HG02759 (cell line): ENCODE measurements around the gene POU2AF3.
"Not testable (repeated sequence)": the region's sequence is repeated elsewhere in the genome, so short reads cannot be mapped to it uniquely, and the experiment has no call there.

Experiments used
- ATAC-seq: cut with Tn5 transposase; IDR thresholded peaks from one replicate; pipeline ENCODE4 v1.9.1; 2021; ENCODE audit warnings: mild to moderate bottlenecking, moderate library complexity; ENCODE audit not compliant: unreplicated experiment

Gene POU2AF3

GRCh38 chr11:111298413-111299100 lies at the start of gene POU2AF3:
TSS of gene POU2AF3 (plus strand) at chr11:111298546. CDS start at chr11:111298582, 36 bp downstream.
- ATAC-seq = peak; percentile 29

- ATAC-seq = no peak
These were observed 47.4 kb upstream of the POU2AF3 start for GRCh38 chr11:111250936-111251335.

- ATAC-seq = no peak
These were observed 45.2 kb upstream of the POU2AF3 start for GRCh38 chr11:111253131-111253530.

DNA sequence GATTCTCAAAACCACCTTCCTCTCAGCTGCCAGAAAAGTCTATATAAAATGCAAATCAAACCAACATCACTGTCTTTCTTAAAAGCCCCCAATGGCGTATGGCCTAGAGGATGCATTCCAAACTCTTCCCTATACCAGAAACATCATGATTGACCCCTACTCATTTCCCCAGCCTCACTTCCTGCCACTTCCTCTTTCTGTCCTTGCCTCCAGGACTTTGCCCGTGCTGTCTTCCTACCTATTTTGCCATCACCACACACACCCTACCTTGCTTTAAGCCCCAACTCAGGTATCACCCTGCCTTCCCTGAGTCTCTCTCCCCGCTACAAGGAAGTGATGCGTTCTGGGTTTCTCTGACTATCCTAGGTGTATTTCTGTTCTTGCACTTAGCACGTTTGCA lies 44.7 kb upstream of the POU2AF3 start:
- ATAC-seq = no peak

GRCh38 chr11:111258046-111258445 lies 40.3 kb upstream of the POU2AF3 start:
- no peak for ATAC-seq

DNA sequence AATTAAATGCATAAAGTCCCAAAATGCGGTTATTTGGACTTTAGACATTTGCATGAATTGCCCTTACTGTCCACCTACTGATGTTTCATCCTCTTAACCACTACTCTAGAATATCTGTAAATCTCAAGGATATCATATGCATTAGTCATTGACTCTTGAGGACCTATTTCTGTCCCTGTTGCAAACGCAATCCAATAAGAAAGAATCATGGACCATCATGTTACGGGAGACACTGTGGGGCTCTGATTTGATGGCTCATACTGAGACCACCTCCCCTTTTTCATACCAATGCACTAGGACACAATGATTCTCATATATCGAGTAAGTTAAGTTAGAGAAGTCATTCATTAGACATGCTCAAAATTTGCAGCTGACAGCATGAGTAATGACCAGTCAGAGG lies 38.5 kb upstream of the POU2AF3 start:
- no peak for ATAC-seq

DNA sequence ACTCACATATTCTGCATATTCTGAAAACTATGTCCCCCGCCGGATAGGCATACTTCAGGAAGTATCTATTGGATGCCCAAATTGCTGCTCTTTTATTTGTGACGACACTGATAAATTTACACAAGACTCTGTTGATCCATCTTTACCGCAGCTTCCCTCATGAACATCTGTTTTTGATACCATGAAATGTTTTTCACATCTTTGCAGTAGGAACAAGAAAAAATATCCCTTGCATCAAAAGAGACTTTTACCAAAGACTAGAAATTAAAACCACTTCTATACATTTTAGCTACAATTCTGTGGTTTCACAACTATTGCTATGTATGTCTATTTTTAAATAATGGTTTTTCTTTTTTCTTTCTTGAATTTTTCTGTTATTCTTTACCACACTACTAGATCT lies 37.5 kb upstream of the POU2AF3 start:
- no peak for ATAC-seq

DNA sequence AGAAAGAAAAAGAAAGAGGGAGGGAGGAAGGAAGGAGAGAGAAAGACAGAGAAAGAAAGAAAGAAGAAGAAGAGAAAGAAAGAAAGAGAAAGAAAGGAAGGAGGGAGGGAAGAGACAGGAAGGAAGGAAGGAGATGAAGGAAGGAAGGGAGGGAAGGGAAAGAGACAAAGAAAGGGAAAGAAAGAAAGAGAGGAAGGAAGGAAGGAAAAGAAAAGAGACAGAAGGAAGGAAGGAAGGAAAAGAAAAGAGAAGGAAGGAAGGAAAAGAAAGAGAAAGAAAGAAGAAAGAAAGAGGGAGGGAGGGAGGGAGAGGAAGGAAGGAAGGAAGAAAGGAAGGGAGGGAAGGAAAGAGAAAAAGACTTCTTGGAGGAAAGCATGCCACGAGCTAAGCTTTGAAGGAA lies 33.7 kb upstream of the POU2AF3 start:
- no peak for ATAC-seq

DNA sequence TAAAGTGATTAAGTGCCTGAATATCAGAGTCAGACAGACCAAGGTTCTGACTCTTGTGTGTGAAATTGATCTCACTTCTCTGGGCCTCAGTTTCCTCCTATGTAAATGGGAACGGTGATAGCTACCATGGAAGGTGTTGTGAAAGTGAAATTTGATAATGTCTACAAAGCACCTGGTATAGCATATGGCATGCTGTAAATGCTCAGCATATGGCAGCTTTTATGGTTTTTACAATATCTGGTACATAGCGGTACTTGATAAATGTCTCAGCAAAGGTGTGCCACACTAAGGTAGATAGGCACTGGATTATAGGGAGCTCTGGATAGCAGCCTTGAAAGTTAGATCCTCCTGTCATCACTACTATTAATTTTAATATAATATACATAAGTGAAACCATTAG lies 32.9 kb upstream of the POU2AF3 start:
- no peak for ATAC-seq

DNA sequence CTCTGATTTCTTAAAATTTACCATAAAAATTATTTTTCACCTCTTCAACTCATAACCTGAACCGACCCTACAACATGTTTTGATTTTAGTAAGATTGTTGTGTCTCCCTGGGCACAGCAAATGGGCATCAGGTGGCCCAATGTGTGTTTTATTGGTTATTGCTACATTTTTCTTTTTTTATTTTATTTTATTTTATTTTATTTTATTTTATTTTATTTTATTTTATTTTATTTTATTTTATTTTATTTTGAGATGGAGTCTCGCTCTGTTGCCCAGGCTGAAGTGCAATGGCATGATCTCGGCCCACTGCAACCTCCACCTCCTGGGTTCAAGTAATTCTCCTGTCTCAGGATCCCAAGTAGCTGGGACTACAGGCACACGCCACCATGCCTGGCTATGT lies 30.0 kb upstream of the POU2AF3 start:
- not testable (repeated sequence) for ATAC-seq

GRCh38 chr11:111269146-111269868 lies 29.0 kb upstream of the POU2AF3 start:
- no peak for ATAC-seq

DNA sequence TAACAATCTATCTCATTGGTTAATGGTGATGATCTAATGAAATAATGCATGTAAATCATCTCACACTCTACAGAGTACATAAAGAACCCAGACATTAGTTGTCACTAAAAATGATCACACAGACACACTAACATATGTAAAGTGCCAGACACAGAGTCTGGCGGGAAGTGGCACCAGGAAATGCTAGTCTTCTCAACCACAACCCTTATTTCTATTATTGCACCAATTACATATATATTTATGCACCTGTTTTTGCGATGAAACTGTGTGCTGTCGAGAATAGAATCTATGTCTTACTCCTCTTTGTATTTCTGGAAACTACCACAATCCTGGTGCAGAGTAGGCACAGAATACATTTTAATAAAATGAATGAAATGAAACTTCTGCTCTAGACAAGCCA lies 25.9 kb upstream of the POU2AF3 start:
- ATAC-seq = no peak

- ATAC-seq = no peak
These were observed 15.7 kb upstream of the POU2AF3 start for GRCh38 chr11:111282562-111283075.

DNA sequence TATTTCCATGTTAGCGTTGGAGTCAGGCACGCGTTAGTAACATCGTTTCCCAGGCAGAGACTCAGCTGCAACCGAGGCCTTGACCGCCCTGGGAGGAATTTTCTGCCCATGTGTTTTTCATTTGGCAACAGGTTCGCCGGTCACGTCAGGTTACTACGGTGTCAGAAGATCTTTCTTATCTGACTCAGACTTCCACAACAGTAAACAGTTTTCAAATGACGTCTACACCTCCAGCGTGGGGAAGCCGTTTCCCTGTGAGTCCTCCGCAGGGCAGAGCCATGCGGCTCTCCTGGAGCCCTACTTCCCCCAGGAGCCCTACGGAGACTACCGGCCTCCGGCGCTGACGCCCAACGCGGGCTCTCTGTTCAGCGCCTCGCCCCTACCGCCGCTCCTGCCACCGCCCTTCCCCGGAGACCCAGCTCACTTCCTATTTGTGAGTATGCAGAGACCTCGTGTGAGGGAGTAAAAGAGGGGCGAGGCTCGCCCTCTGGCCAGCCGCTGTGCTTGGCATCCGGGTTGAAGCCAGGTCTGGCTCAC lies 14.3 kb upstream of the POU2AF3 start:
- ATAC-seq = no peak

GRCh38 chr11:111285189-111286091 lies 12.9 kb upstream of the POU2AF3 start:
- ATAC-seq = no peak

DNA sequence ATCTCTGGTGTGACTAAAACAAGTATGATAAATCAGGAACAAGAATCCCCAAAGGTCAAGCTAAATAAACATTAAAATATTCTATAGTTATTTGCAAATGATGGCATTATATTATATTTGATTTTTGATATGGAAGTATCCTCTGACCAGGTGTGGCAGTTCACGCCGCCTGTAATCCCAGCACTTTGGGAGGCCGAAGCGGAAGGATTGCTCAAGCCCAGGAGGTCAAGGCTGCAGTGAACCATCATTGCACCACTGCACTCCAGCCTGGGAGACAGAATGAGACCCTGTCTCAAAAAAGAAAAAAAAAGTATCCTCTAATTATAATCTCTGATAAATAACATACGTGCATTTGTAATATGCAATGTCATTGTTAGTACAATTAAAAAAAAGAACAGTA lies 6.6 kb upstream of the POU2AF3 start:
- no peak for ATAC-seq

- not testable (repeated sequence) for ATAC-seq
These were observed 5.9 kb upstream of the POU2AF3 start for GRCh38 chr11:111292408-111292807.

DNA sequence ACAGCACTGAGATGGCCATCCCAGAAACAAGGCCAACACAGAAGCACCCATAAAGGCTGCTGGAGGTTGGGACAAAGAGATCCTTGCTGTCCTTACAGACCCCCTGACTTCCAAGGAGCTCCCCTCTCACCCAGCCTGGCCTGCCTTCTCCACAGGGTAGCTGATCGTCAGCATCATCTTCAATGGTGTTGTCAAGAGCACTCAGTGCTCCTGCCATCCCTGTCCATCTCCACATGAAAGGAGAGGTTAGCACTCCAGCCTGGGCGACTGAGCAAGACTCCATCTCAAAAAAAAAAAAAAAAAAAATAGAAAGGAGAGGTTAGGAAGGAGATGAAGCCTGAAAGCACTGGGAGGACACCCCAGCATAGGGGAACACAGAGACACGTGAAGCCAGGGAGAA lies 2.1 kb upstream of the POU2AF3 start:
- ATAC-seq = no peak

DNA sequence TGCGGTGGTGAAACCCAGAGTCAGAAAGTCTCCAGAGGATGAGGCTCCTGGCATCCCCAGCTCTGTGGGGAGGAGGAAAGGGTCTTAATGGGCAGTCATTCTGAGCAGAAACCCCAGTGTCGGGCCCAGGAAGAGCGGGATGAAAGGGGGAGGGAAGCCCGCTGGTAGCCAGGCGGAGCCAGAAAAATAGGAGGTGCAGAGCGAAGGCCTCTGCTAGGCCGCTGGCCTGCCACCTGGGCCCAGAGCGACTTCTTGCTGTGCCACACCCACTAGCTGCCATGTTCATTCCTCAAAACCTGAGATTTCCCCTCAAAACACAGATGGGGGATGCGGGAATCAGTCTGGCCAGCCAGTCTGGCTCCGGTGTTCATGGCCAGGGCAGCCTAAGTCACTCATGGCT lies 650 bp upstream of the POU2AF3 start:
- no peak for ATAC-seq

- peak; percentile 68 for ATAC-seq
These were observed 1.0 kb downstream of the POU2AF3 start for GRCh38 chr11:111299101-111300026.
